ENCODE measurements around the gene C1orf210. TPM values are rescaled to one million over a fixed set of nuclear protein-coding genes. Genes with fewer than 3 reads are reported as not detected.

The C1orf210 gene
- total and polyA plus RNA-seq, 12 donors, result not detected

GRCh38 chr1:43327549-43328292 is 42.3 kb upstream of the C1orf210 start:
- peaks cover 9 to 23% (median 17%) of the 10 kb centered on the region in 9 donors for H3K4me1 ChIP-seq
- H3K27me3 ChIP-seq, result no peaks in the 10 kb centered on the region
- WGBS, 2 donors, result 100% methylated on average over 1 of the region's 1 CpG
- no peak for TF ChIP-seq CTCF (IDR thresholded peaks at IDR 0.05)
- H3K9me3 ChIP-seq, result peaks cover 0 to 43% (median 11%) of the 10 kb centered on the region in 11 donors
- no peak for ATAC-seq
- no peak overlapping the region for H3K27ac ChIP-seq
- DNase-seq, result no peak
- H3K36me3 ChIP-seq, result peaks cover 0 to 24% (median 0%) of the 10 kb centered on the region in 9 donors
- no peak overlapping the region for H3K4me3 ChIP-seq
- intact Hi-C loops (cut with DNase I), result no loop called here

GRCh38 chr1:43325381-43325780 is 40.0 kb upstream of the C1orf210 start:
- Histone ChIP-seq H3K4me3 (no peak overlapping the region), H3K27me3 (no peaks in the 10 kb centered on the region), H3K36me3 (peaks cover 0 to 47% (median 4%) of the 10 kb centered on the region in 9 donors), H3K9me3 (peaks cover 0 to 43% (median 11%) of the 10 kb centered on the region in 11 donors), H3K27ac (no peak overlapping the region), H3K4me1 (peaks cover 7 to 13% (median 11%) of the 10 kb centered on the region in 9 donors)
- intact Hi-C loops (cut with DNase I), result no loop called here
- no peak for TF ChIP-seq CTCF (IDR thresholded peaks at IDR 0.05)
- no peak for DNase-seq
- no peak for ATAC-seq

- 95 to 96% methylated on average over 1 of the region's 1 CpG for WGBS, 2 donors
- Histone ChIP-seq H3K27me3 (no peaks in the 10 kb centered on the region), H3K4me3 (no peak overlapping the region), H3K27ac (no peak overlapping the region), H3K9me3 (peaks cover 0 to 43% (median 11%) of the 10 kb centered on the region in 11 donors), H3K36me3 (peaks cover 0 to 53% (median 4%) of the 10 kb centered on the region in 9 donors), H3K4me1 (peaks cover 2 to 8% (median 5%) of the 10 kb centered on the region in 9 donors)
- intact Hi-C loops (cut with DNase I), result no loop called here
- DNase-seq (no peak), ATAC-seq (no peak)
- no peak for TF ChIP-seq CTCF (IDR thresholded peaks at IDR 0.05)
These were observed 39.4 kb upstream of the C1orf210 start for GRCh38 chr1:43324810-43325209.

- Histone ChIP-seq H3K4me3 (no peak overlapping the region), H3K4me1 (no peaks in the 10 kb centered on the region), H3K27ac (no peak overlapping the region), H3K9me3 (peaks cover 0 to 35% (median 5%) of the 10 kb centered on the region in 11 donors), H3K36me3 (peaks cover 0 to 76% (median 6%) of the 10 kb centered on the region in 9 donors), H3K27me3 (no peaks in the 10 kb centered on the region)
- ATAC-seq (no peak), DNase-seq (no peak)
- WGBS, 2 donors, result 94 to 99% methylated on average over 5 of the region's 5 CpGs
- intact Hi-C loops (cut with DNase I), result no loop called here
- TF ChIP-seq CTCF (IDR thresholded peaks at IDR 0.05), result no peak
These were observed 37.1 kb upstream of the C1orf210 start for GRCh38 chr1:43322506-43322905.
